Loucy (cell line): ENCODE results near the gene ATP11A.

Experiments used
- H2AFZ ChIP-seq: fragments of 200-600 bp; sonication (generic); 2 replicates; pipeline ENCODE4 v1.6.0; 2016; ENCODE audit warnings: antibody characterized with exemption, mild to moderate bottlenecking, low read length, moderate library complexity
- H3F3A ChIP-seq: fragments of 200-600 bp; 2 replicates; pipeline ENCODE4 v1.6.0; 2016; ENCODE audit warnings: antibody characterized with exemption, low read depth, mild to moderate bottlenecking
- H3K27me3 ChIP-seq: fragments of 200-600 bp; sonication (generic); 2 replicates; pipeline ENCODE4 v1.6.1; 2014; ENCODE audit warnings: low read length, mild to moderate bottlenecking; ENCODE audit not compliant: insufficient read depth, poor library complexity, severe bottlenecking
- H3K36me3 ChIP-seq: fragments of 200-600 bp; sonication (generic); 2 replicates; pipeline ENCODE4 v1.6.1; 2016; ENCODE audit warnings: low read length; ENCODE audit not compliant: insufficient read depth
- H3K4me1 ChIP-seq: fragments of 200-600 bp; sonication (generic); 2 replicates; pipeline ENCODE4 v1.5.1; 2014; ENCODE audit warnings: low read length, mild to moderate bottlenecking; ENCODE audit not compliant: insufficient read depth, poor library complexity, severe bottlenecking
- H3K4me2 ChIP-seq: fragments of 200-600 bp; sonication (generic); 2 replicates; pipeline ENCODE4 v1.6.0; 2014; ENCODE audit warnings: antibody characterized with exemption, low read length, low read depth, mild to moderate bottlenecking; ENCODE audit not compliant: poor library complexity, severe bottlenecking
- H3K4me3 ChIP-seq: fragments of 200-600 bp; sonication (generic); 2 replicates; pipeline ENCODE4 v1.5.1; 2014; ENCODE audit warnings: low read length, mild to moderate bottlenecking, mixed read lengths; ENCODE audit not compliant: poor library complexity, severe bottlenecking
- H3K79me2 ChIP-seq: fragments of 200-600 bp; sonication (generic); 2 replicates; pipeline ENCODE4 v1.6.1; 2014; ENCODE audit warnings: low read length; ENCODE audit not compliant: insufficient read depth
- H3K9ac ChIP-seq: fragments of 200-600 bp; sonication (generic); 2 replicates; pipeline ENCODE4 v1.6.0; 2014; ENCODE audit warnings: mild to moderate bottlenecking, low read depth, low read length, moderate library complexity; ENCODE audit not compliant: poor library complexity, severe bottlenecking
- H3K9me2 ChIP-seq: fragments of 200-600 bp; sonication (generic); replicated peaks from 2 replicates; pipeline ENCODE4 v1.6.1; 2016; ENCODE audit warnings: low read depth, low read length, mixed read lengths
- H3K9me3 ChIP-seq: fragments of 200-600 bp; sonication (generic); 2 replicates; pipeline ENCODE4 v1.6.1; 2014; ENCODE audit warnings: mild to moderate bottlenecking, antibody characterized with exemption, low read length, low read depth; ENCODE audit not compliant: insufficient read depth
- H4K20me1 ChIP-seq: fragments of 200-600 bp; sonication (generic); 2 replicates; pipeline ENCODE4 v1.6.0; 2014; ENCODE audit warnings: antibody characterized with exemption, low read length, mild to moderate bottlenecking; ENCODE audit not compliant: insufficient read depth, poor library complexity, severe bottlenecking
- EZH2phosphoT487 ChIP-seq: fragments of 200-600 bp; IDR thresholded peaks from 2 replicates; pipeline ENCODE4 v1.6.1; 2018; ENCODE audit warnings: antibody characterized with exemption, mild to moderate bottlenecking, moderate library complexity, borderline replicate concordance
- TF ChIP-seq, protein P1 (sequence below): fragments of 200-600 bp; sonication (generic); conservative IDR thresholded peaks from 2 replicates; pipeline ENCODE4 v1.5.1; 2014; ENCODE audit warnings: mild to moderate bottlenecking, antibody characterized with exemption, low read length

ATP11A gene

DNA sequence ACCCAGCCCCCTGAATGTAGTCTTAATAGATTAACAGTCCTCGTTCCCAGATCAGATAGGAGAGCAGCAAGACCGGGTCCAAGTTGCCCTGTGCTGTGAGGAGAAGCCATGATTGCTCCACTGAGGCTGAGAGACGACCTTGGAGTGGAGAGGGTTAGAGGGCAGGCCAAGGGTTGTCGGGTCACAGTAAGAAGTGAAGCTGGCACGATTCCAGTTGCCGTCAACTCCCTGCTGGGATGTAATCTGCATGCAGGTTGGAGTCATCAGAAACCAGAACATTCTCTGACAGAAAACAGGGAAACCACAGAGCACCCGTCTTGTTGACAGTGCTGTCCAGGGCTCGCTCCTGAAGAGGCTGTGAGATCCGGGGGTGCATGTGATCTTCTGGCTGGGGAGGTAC, 19.0 kb upstream of the ATP11A start:
- H3K4me2 ChIP-seq, result no peak overlapping the region
- no peaks in the 10 kb centered on the region for H3K36me3 ChIP-seq
- no peak overlapping the region for H3K9ac ChIP-seq
- no peak overlapping the region for H2AFZ ChIP-seq
- H3K4me3 ChIP-seq, result no peak overlapping the region
- H4K20me1 ChIP-seq, result no peaks in the 10 kb centered on the region
- no peaks in the 10 kb centered on the region for H3F3A ChIP-seq
- H3K9me2 ChIP-seq, result no peaks in the 10 kb centered on the region
- peaks cover 4% of the 10 kb centered on the region for H3K4me1 ChIP-seq
- H3K79me2 ChIP-seq, result no peaks in the 10 kb centered on the region
- TF ChIP-seq, protein P1, sequence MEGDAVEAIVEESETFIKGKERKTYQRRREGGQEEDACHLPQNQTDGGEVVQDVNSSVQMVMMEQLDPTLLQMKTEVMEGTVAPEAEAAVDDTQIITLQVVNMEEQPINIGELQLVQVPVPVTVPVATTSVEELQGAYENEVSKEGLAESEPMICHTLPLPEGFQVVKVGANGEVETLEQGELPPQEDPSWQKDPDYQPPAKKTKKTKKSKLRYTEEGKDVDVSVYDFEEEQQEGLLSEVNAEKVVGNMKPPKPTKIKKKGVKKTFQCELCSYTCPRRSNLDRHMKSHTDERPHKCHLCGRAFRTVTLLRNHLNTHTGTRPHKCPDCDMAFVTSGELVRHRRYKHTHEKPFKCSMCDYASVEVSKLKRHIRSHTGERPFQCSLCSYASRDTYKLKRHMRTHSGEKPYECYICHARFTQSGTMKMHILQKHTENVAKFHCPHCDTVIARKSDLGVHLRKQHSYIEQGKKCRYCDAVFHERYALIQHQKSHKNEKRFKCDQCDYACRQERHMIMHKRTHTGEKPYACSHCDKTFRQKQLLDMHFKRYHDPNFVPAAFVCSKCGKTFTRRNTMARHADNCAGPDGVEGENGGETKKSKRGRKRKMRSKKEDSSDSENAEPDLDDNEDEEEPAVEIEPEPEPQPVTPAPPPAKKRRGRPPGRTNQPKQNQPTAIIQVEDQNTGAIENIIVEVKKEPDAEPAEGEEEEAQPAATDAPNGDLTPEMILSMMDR, result no peak
- TF ChIP-seq EZH2phosphoT487, result no peak
- H3K9me3 ChIP-seq, result no peaks in the 10 kb centered on the region
- no peaks in the 10 kb centered on the region for H3K27me3 ChIP-seq

DNA sequence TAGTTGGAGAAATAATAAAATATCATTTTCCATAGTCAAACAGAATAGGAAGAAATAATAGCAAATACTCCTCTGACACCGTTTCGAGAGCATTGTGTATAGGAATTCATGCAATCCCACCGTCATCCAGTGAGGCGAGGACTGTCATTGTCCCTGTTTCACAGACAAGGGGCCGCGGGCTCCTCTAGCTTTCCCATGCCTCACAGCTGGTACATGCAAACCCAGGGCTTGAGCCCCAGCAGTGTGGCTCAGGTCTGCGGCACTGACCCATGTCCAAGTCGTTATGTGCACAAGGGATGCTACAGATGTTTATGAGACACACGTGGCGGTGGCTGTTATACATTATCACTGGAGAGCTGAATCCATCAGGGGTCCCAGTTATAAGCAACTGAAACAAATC, 18.5 kb upstream of the ATP11A start:
- no peaks in the 10 kb centered on the region for H4K20me1 ChIP-seq
- TF ChIP-seq, protein P1, result no peak
- TF ChIP-seq EZH2phosphoT487, result no peak
- H3K9ac ChIP-seq, result no peak overlapping the region
- H3K4me2 ChIP-seq, result no peak overlapping the region
- H3K27me3 ChIP-seq, result no peaks in the 10 kb centered on the region
- H3K36me3 ChIP-seq, result no peaks in the 10 kb centered on the region
- peaks cover 4% of the 10 kb centered on the region for H3K4me1 ChIP-seq
- no peak overlapping the region for H3K4me3 ChIP-seq
- no peaks in the 10 kb centered on the region for H3K9me3 ChIP-seq
- no peaks in the 10 kb centered on the region for H3K79me2 ChIP-seq
- no peaks in the 10 kb centered on the region for H3K9me2 ChIP-seq
- no peaks in the 10 kb centered on the region for H3F3A ChIP-seq
- no peak overlapping the region for H2AFZ ChIP-seq

DNA sequence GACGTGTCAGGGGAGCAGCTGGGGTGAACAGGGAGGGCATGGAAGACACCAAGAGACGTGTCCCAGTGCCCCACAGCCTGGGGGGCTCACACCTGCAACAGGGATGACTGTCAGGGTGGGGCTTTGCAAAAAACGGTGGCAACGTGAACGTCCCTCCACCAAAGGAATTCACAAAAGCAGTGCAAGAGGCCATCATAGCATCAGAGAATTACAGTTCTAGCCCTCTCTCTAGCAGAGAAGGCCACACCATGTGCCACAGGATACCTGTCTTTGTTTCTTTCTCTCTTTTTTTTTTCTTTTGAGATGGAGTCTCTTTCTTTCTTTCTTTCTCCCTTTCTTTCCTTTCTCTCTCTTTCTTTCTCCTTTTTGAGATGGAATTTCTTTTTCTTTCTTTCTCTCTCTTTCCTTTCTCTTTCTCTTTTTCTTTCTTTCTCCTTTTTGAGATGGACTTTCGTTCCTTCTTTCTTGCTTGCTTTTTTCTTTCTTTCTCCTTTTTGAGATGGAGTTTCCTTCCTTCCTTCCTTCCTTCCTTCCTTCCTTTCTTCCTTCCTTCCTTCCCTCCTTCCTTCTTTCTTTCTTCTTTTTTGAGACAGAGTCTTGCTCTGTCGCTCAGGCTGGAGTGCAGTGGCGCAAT, 17.1 kb upstream of the ATP11A start:
- no peaks in the 10 kb centered on the region for H3K36me3 ChIP-seq
- H3K9ac ChIP-seq, result no peak overlapping the region
- H3K9me2 ChIP-seq, result no peaks in the 10 kb centered on the region
- no peak overlapping the region for H3K4me2 ChIP-seq
- 0 out of 2 replicates have a peak overlapping the region, but pooled peaks have one; percentile 19 for H2AFZ ChIP-seq
- peaks cover 4% of the 10 kb centered on the region for H3K4me1 ChIP-seq
- H3K79me2 ChIP-seq, result no peaks in the 10 kb centered on the region
- no peaks in the 10 kb centered on the region for H4K20me1 ChIP-seq
- H3F3A ChIP-seq, result no peaks in the 10 kb centered on the region
- no peaks in the 10 kb centered on the region for H3K9me3 ChIP-seq
- H3K27me3 ChIP-seq, result no peaks in the 10 kb centered on the region
- TF ChIP-seq EZH2phosphoT487, result no peak
- TF ChIP-seq, protein P1, result no peak
- H3K4me3 ChIP-seq, result no peak overlapping the region
